SK-N-SH (cell line): ENCODE measurements around the gene FCHSD2. TPM values are rescaled to one million over a fixed set of nuclear protein-coding genes. Genes with fewer than 3 reads are reported as not detected.

Source experiments
- CTCF ChIA-PET: fragments of 300-600, 350-600 bp; formaldehyde crosslinking; extraction: SDS; loops from one replicate; lab custom pipeline; 2021; lab: Yijun Ruan, JAX
- POLR2A ChIA-PET: fragments of 350-600 bp; sonication (Branson Sonifier 250); formaldehyde crosslinking; extraction: SDS; loops from one replicate; lab custom pipeline; 2020; ENCODE audit warnings: antibody characterized with exemption, inconsistent platforms; lab: Yijun Ruan, JAX
- DNase-seq: peaks from one replicate; pipeline ENCODE4 v3.0.0; 2012
- H2AFZ ChIP-seq: fragments of 200-600 bp; sonication (generic); 2 replicates; pipeline ENCODE4 v1.8.1; 2016; ENCODE audit warnings: antibody characterized with exemption, mild to moderate bottlenecking, low read depth
- H3F3A ChIP-seq: fragments of 200-600 bp; sonication (generic); replicated peaks from 2 replicates; pipeline ENCODE3; 2016; ENCODE audit warnings: antibody characterized with exemption, mild to moderate bottlenecking; ENCODE audit not compliant: insufficient read depth
- H3K27ac ChIP-seq, 2 experiments: fragments of 200-500 bp in 1 of 2; fragments of 200-600 bp in 1 of 2; sonication (Bioruptor generic) in 1 of 2; sonication (generic), shearing (Covaris generic) in 1 of 2; 2 replicates each; pipeline versions ENCODE4 v1.5.1 to v1.6.1; 2014 to 2016; ENCODE audit warnings: low read depth in 2 of 2, inconsistent platforms in 1 of 2, low read length in 1 of 2, mild to moderate bottlenecking in 1 of 2, mixed read lengths in 1 of 2
- H3K27me3 ChIP-seq: fragments of 200-600 bp; sonication (generic), shearing (Covaris generic); 2 replicates; pipeline ENCODE4 v1.6.1; 2016; ENCODE audit warnings: mixed run types; ENCODE audit not compliant: insufficient read depth
- H3K36me3 ChIP-seq, 2 experiments: fragments of 200-500 bp in 1 of 2; fragments of 200-600 bp in 1 of 2; sonication (Bioruptor generic) in 1 of 2; sonication (generic) in 1 of 2; replicated peaks in 1 of 2; 2 replicates each; pipeline versions ENCODE3 to v1.5.1; 2014 to 2016; ENCODE audit warnings: low read length in 1 of 2, mild to moderate bottlenecking in 1 of 2; ENCODE audit not compliant: insufficient read depth in 2 of 2, control insufficient read depth in 1 of 2
- H3K4me1 ChIP-seq, 2 experiments: fragments of 200-500 bp in 1 of 2; fragments of 200-600 bp in 1 of 2; sonication (Bioruptor generic) in 1 of 2; sonication (generic), shearing (Covaris generic) in 1 of 2; 2 replicates each; pipeline versions ENCODE4 v1.5.1 to v1.6.1; 2014 to 2016; ENCODE audit warnings: low read depth in 1 of 2, low read length in 1 of 2, mixed run types in 1 of 2; ENCODE audit not compliant: insufficient read depth in 2 of 2, control insufficient read depth in 1 of 2
- H3K4me2 ChIP-seq: fragments of 200-600 bp; sonication (generic), shearing (Covaris generic); 2 replicates; pipeline ENCODE4 v1.6.1; 2017; ENCODE audit warnings: mixed run types
- H3K4me3 ChIP-seq, 2 experiments: fragments of 200-500 bp in 1 of 2; fragments of 200-600 bp in 1 of 2; sonication (Bioruptor generic) in 1 of 2; sonication (generic), shearing (Covaris generic) in 1 of 2; 2 replicates each; pipeline versions ENCODE4 v1.5.1 to v1.8.1; 2014 to 2016; ENCODE audit warnings: low read depth in 2 of 2, inconsistent platforms in 1 of 2, low read length in 1 of 2, mild to moderate bottlenecking in 1 of 2, mixed read lengths in 1 of 2, moderate library complexity in 1 of 2
- H3K79me2 ChIP-seq: fragments of 200-600 bp; sonication (generic); 2 replicates; pipeline ENCODE4 v1.8.1; 2017; ENCODE audit warnings: mild to moderate bottlenecking; ENCODE audit not compliant: insufficient read depth
- H3K9ac ChIP-seq: fragments of 200-600 bp; sonication (generic); 2 replicates; pipeline ENCODE4 v1.6.1; 2017; ENCODE audit warnings: mixed run types
- H3K9me2 ChIP-seq: fragments of 200-600 bp; sonication (generic); 2 replicates; pipeline ENCODE4 v1.6.1; 2017; ENCODE audit warnings: mixed run types
- H3K9me3 ChIP-seq: fragments of 200-600 bp; sonication (generic); 2 replicates; pipeline ENCODE4 v1.6.1; 2017; ENCODE audit warnings: mixed run types, mild to moderate bottlenecking, moderate library complexity
- H4K20me1 ChIP-seq: fragments of 200-600 bp; sonication (generic); 2 replicates; pipeline ENCODE4 v1.6.1; 2017; ENCODE audit warnings: mild to moderate bottlenecking, mixed run types; ENCODE audit not compliant: insufficient read depth
- CHD2 ChIP-seq: fragments of 150-350 bp; IDR thresholded peaks from 2 replicates; pipeline ENCODE4 v1.6.1; 2018; ENCODE audit warnings: low read length; ENCODE audit not compliant: partially characterized antibody
- FOSL2 ChIP-seq: IDR thresholded peaks from 2 replicates; pipeline ENCODE4 v1.4.0; 2012; ENCODE audit warnings: low read depth, mild to moderate bottlenecking, moderate library complexity, borderline replicate concordance
- FOXM1 ChIP-seq: IDR thresholded peaks from 2 replicates; pipeline ENCODE4 v1.4.0; 2012; ENCODE audit warnings: low read depth, mild to moderate bottlenecking
- JUND ChIP-seq: IDR thresholded peaks from 2 replicates; pipeline ENCODE4 v1.4.0; 2012
- MEF2A ChIP-seq: IDR thresholded peaks from 2 replicates; pipeline ENCODE4 v1.4.0; 2012; ENCODE audit warnings: low read depth, borderline replicate concordance
- MXI1 ChIP-seq: IDR thresholded peaks from 2 replicates; pipeline ENCODE4 v1.6.1; 2012; ENCODE audit warnings: mild to moderate bottlenecking, low read depth, low read length, improper control_type of control experiment
- NRF1 ChIP-seq: IDR thresholded peaks from 2 replicates; pipeline ENCODE4 v1.6.1; 2012; ENCODE audit warnings: low read depth, mild to moderate bottlenecking, low read length
- RAD21 ChIP-seq: IDR thresholded peaks from 2 replicates; pipeline ENCODE4 v1.6.1; 2012; ENCODE audit warnings: mild to moderate bottlenecking, low read length
- RCOR1 ChIP-seq: fragments of 150-350 bp; IDR thresholded peaks from 2 replicates; pipeline ENCODE4 v1.6.1; 2017; ENCODE audit warnings: antibody characterized with exemption, low read length
- RFX5 ChIP-seq: IDR thresholded peaks from 2 replicates; pipeline ENCODE4 v1.6.1; 2012; ENCODE audit warnings: mild to moderate bottlenecking, improper control_type of control experiment, low read length
- RXRA ChIP-seq: IDR thresholded peaks from 2 replicates; pipeline ENCODE4 v1.4.0; 2012; ENCODE audit warnings: low read depth, mild to moderate bottlenecking, borderline replicate concordance
- SIN3A ChIP-seq: IDR thresholded peaks from 2 replicates; pipeline ENCODE4 v1.6.1; 2012; ENCODE audit warnings: low read depth, mild to moderate bottlenecking, low read length, moderate library complexity, borderline replicate concordance
- TCF12 ChIP-seq: IDR thresholded peaks from 2 replicates; pipeline ENCODE4 v1.4.0; 2012
- TEAD4 ChIP-seq: IDR thresholded peaks from 2 replicates; pipeline ENCODE4 v1.4.0; 2012; ENCODE audit warnings: mild to moderate bottlenecking, borderline replicate concordance; ENCODE audit not compliant: insufficient read depth
- WGBS: methylation state at CpG from one replicate; pipeline ENCODE4 v1.1.6; 2017; ENCODE audit warnings: low lambda C conversion rate; 5-methylcytosine and 5-hydroxymethylcytosine counted together
- polyA plus RNA-seq, 3 experiments: library from polyadenylated mRNA; depleted of rRNA; stranded (reverse); fragments of >200 nt; gene quantifications; 2 replicates each; pipeline ENCODE4 v1.2.3, GENCODE V29; 2012
- TF ChIP-seq, protein P1 (sequence below): IDR thresholded peaks from 2 replicates; pipeline ENCODE4 v1.4.0; 2012; ENCODE audit warnings: low read depth
- TF ChIP-seq, protein P2 (sequence below): IDR thresholded peaks from 2 replicates; pipeline ENCODE4 v1.4.0; 2012; ENCODE audit warnings: low read depth, borderline replicate concordance
- TF ChIP-seq, protein P3 (sequence below): fragments of 200-600 bp; sonication (generic); IDR thresholded peaks from 2 replicates; pipeline ENCODE4 v1.6.1; 2017; ENCODE audit warnings: antibody characterized with exemption, mild to moderate bottlenecking, moderate library complexity
- TF ChIP-seq, protein P4 (sequence below): IDR thresholded peaks from 2 replicates; pipeline ENCODE4 v1.6.1; 2012; ENCODE audit warnings: mild to moderate bottlenecking, low read depth, low read length, moderate library complexity

Gene FCHSD2
- polyA plus RNA-seq, 1 of the 3 experiments (the other 2 are of a cell fraction): 10.4 TPM

DNA sequence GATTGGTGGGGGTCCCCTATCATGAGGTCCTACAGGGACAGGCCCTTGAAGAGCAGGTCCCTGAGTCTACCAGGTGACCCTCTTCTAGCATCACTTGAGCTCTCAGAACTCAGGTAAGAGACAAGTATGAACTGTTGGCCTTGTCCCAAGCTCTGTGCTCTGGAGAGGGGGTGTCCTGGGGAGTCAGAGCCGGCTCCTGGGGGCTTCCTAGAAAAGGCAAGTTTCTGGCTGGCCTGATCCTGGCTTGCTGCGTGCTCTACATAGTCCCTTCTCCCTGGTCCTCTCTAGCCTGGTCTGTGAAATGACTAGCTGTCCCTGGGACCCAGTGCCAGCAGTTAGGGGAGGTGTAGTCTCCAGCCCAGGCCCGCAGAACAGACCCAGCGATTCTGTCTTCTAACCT is 316.5 kb downstream of the FCHSD2 start:
- no peaks in the 10 kb centered on the region for H3K9me2 ChIP-seq
- H3K4me3 ChIP-seq: no peak overlapping the region
- DNase-seq: no peak
- H4K20me1 ChIP-seq: no peaks in the 10 kb centered on the region
- H3K4me2 ChIP-seq: no peak overlapping the region
- H3K27ac ChIP-seq: no peak overlapping the region
- peaks cover 5 to 21% of the 10 kb centered on the region in 2 experiments; a peak in 2 of 4 replicates for H3K4me1 ChIP-seq
- no peaks in the 10 kb centered on the region for H3K27me3 ChIP-seq
- no peaks in the 10 kb centered on the region for H3K9me3 ChIP-seq
- CTCF ChIA-PET: interaction anchor here (1.4 to 5.0 kb wide), 2 partner anchors 100 to 352 kb away, joined by 11 to 38 read pairs; no protein-coding TSS in a partner anchor
- WGBS: 83% methylated on average over 2 of the region's 4 CpGs
- H3F3A ChIP-seq: no peaks in the 10 kb centered on the region
- no peaks in the 10 kb centered on the region for H3K79me2 ChIP-seq
- H2AFZ ChIP-seq: no peak overlapping the region
- H3K9ac ChIP-seq: no peak overlapping the region
- H3K36me3 ChIP-seq: no peaks in the 10 kb centered on the region
- TF ChIP-seq CHD2 (no peak), MXI1 (no peak), TCF12 (no peak), NRF1 (no peak), FOSL2 (no peak), RFX5 (no peak), SIN3A (no peak), RCOR1 (no peak), TEAD4 (no peak), RXRA (no peak), JUND (no peak), MEF2A (no peak), FOXM1 (no peak), RAD21 (no peak)
- TF ChIP-seq, protein P1, sequence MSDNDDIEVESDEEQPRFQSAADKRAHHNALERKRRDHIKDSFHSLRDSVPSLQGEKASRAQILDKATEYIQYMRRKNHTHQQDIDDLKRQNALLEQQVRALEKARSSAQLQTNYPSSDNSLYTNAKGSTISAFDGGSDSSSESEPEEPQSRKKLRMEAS: no peak
- TF ChIP-seq, protein P2, sequence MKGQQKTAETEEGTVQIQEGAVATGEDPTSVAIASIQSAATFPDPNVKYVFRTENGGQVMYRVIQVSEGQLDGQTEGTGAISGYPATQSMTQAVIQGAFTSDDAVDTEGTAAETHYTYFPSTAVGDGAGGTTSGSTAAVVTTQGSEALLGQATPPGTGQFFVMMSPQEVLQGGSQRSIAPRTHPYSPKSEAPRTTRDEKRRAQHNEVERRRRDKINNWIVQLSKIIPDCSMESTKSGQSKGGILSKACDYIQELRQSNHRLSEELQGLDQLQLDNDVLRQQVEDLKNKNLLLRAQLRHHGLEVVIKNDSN: no peak
- TF ChIP-seq, protein P3, sequence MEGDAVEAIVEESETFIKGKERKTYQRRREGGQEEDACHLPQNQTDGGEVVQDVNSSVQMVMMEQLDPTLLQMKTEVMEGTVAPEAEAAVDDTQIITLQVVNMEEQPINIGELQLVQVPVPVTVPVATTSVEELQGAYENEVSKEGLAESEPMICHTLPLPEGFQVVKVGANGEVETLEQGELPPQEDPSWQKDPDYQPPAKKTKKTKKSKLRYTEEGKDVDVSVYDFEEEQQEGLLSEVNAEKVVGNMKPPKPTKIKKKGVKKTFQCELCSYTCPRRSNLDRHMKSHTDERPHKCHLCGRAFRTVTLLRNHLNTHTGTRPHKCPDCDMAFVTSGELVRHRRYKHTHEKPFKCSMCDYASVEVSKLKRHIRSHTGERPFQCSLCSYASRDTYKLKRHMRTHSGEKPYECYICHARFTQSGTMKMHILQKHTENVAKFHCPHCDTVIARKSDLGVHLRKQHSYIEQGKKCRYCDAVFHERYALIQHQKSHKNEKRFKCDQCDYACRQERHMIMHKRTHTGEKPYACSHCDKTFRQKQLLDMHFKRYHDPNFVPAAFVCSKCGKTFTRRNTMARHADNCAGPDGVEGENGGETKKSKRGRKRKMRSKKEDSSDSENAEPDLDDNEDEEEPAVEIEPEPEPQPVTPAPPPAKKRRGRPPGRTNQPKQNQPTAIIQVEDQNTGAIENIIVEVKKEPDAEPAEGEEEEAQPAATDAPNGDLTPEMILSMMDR: no peak
- TF ChIP-seq, protein P4, sequence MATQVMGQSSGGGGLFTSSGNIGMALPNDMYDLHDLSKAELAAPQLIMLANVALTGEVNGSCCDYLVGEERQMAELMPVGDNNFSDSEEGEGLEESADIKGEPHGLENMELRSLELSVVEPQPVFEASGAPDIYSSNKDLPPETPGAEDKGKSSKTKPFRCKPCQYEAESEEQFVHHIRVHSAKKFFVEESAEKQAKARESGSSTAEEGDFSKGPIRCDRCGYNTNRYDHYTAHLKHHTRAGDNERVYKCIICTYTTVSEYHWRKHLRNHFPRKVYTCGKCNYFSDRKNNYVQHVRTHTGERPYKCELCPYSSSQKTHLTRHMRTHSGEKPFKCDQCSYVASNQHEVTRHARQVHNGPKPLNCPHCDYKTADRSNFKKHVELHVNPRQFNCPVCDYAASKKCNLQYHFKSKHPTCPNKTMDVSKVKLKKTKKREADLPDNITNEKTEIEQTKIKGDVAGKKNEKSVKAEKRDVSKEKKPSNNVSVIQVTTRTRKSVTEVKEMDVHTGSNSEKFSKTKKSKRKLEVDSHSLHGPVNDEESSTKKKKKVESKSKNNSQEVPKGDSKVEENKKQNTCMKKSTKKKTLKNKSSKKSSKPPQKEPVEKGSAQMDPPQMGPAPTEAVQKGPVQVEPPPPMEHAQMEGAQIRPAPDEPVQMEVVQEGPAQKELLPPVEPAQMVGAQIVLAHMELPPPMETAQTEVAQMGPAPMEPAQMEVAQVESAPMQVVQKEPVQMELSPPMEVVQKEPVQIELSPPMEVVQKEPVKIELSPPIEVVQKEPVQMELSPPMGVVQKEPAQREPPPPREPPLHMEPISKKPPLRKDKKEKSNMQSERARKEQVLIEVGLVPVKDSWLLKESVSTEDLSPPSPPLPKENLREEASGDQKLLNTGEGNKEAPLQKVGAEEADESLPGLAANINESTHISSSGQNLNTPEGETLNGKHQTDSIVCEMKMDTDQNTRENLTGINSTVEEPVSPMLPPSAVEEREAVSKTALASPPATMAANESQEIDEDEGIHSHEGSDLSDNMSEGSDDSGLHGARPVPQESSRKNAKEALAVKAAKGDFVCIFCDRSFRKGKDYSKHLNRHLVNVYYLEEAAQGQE: no peak
- TF ChIP-seq, all 33 proteins: peak for 0
- POLR2A ChIA-PET: interaction anchor here (0.7 kb wide), 1 partner anchor 16 kb away, joined by 3 read pairs; no protein-coding TSS in a partner anchor
